HEK293T (cell line): ENCODE data around the gene LRBA.

Experiments used
- ELF4 ChIP-seq: fragments of 450-650 bp; IDR thresholded peaks from 2 replicates; pipeline ENCODE4 v1.6.1; 2017; ENCODE audit warnings: antibody characterized with exemption
- FOXA1 ChIP-seq: fragments of 450-650 bp; IDR thresholded peaks from 2 replicates; pipeline ENCODE4 v1.6.1; 2016; ENCODE audit warnings: mild to moderate bottlenecking
- FOXM1 ChIP-seq: fragments of 450-650 bp; IDR thresholded peaks from 2 replicates; pipeline ENCODE4 v1.6.1; 2017; ENCODE audit warnings: mild to moderate bottlenecking, borderline replicate concordance
- HDGF ChIP-seq: fragments of 450-650 bp; IDR thresholded peaks from 2 replicates; pipeline ENCODE4 v1.6.1; 2017; ENCODE audit warnings: antibody characterized with exemption, borderline replicate concordance
- LEF1 ChIP-seq: fragments of 450-650 bp; IDR thresholded peaks from 2 replicates; pipeline ENCODE4 v1.6.1; 2017; ENCODE audit warnings: mild to moderate bottlenecking, borderline replicate concordance
- SP1 ChIP-seq: fragments of 450-650 bp; IDR thresholded peaks from 2 replicates; pipeline ENCODE4 v1.6.1; 2017

- TF ChIP-seq LEF1: no peak
- TF ChIP-seq SP1: no peak
- TF ChIP-seq FOXA1: no peak
- TF ChIP-seq ELF4: no peak
- TF ChIP-seq FOXM1: no peak
- no peak for TF ChIP-seq HDGF
Measured at GRCh38 chr4:150237110-150237872, 777.8 kb downstream of the LRBA start.
